Endothelial cell (in vitro differentiated cells): ENCODE data around the gene NT5DC1. TPM values are rescaled to one million over a fixed set of nuclear protein-coding genes. Genes with fewer than 3 reads are reported as not detected.

Experiments
- DNase-seq: peaks from one replicate; pipeline ENCODE4 v3.0.0; 2021; ENCODE audit warnings: low spot score
- H3K27ac Mint-ChIP-seq: one replicate; pipeline ENCODE4 v1.8.0; 2021; ENCODE audit warnings: mixed read lengths, inconsistent platforms; ENCODE audit not compliant: unreplicated experiment
- H3K27me3 Mint-ChIP-seq: one replicate; pipeline ENCODE4 v1.8.0; 2021; ENCODE audit warnings: mild to moderate bottlenecking, moderate library complexity, mixed read lengths, inconsistent platforms; ENCODE audit not compliant: unreplicated experiment
- H3K36me3 Mint-ChIP-seq: one replicate; pipeline ENCODE4 v1.8.0; 2021; ENCODE audit warnings: mild to moderate bottlenecking, low read depth, mixed read lengths, inconsistent platforms; ENCODE audit not compliant: unreplicated experiment
- H3K4me1 Mint-ChIP-seq: one replicate; pipeline ENCODE4 v1.8.0; 2021; ENCODE audit warnings: mild to moderate bottlenecking, mixed read lengths, inconsistent platforms; ENCODE audit not compliant: unreplicated experiment
- H3K4me3 Mint-ChIP-seq: one replicate; pipeline ENCODE4 v1.8.0; 2021; ENCODE audit warnings: mild to moderate bottlenecking, mixed read lengths, inconsistent platforms; ENCODE audit not compliant: unreplicated experiment
- H3K9me3 Mint-ChIP-seq: one replicate; pipeline ENCODE4 v1.8.0; 2021; ENCODE audit warnings: mixed read lengths, inconsistent platforms; ENCODE audit not compliant: unreplicated experiment
- total RNA-seq: library from RNA; stranded (reverse); fragmentation: NEBNext Ultra II Directional; extraction: Animal tissue kit (Norgen Biotek cat#: 25700); gene quantifications from one replicate; pipeline ENCODE4 v1.2.1, GENCODE V29; 2021; ENCODE audit not compliant: unreplicated experiment
- TF ChIP-seq, protein P1 (sequence below): fragments of 200-600 bp; sonication (generic); IDR thresholded peaks from one replicate; pipeline ENCODE4 v1.5.0; 2021; ENCODE audit warnings: antibody characterized with exemption; ENCODE audit not compliant: unreplicated experiment

Gene NT5DC1
- total RNA-seq, 1 donor from 2014 or later = 33.9 TPM

DNA sequence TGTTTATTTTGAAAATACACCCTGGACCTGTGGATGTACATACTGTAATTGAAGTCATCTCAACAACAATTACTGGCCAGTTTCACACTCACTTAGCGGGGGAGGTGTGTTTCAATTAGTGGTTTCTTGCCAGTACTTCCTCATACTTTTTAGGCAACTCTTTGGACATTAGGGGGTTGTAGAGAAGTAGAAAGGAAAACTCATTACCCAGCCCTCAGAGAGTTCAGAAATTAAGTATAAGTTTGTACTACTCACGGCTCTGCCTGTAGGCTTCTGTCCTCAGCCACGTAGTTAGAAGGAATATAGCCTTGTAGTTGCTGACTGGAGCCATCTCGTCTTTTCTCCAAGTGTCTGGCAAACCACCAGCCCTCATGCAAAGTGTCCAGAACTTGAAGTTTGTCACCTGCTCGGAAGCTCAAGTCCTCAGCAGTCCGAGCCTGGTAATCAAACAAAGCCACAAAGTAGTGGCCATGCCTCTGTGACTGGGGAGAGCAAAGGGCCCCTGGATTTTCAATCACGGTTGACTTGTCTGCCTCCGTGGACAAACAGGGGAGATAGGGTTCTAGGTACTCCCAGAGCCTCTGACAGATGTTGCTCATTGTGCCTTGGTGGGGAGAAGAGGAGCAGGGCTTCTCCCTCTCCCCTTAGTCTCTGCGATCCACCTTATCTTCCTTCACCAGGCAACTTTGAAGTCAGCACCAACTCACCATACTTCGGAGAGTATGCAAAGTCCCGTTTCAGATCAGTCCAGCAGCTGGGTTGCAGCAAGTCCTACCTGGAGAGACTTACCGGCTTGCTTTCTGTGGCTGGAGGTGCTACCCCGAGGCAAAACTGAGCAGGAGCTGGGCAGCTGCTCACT, 40.7 kb upstream of the NT5DC1 start:
- no peak overlapping the region for H3K4me3 Mint-ChIP-seq
- DNase-seq = no peak
- H3K27me3 Mint-ChIP-seq = no peaks in the 10 kb centered on the region
- no peak overlapping the region for H3K27ac Mint-ChIP-seq
- no peaks in the 10 kb centered on the region for H3K4me1 Mint-ChIP-seq
- no peaks in the 10 kb centered on the region for H3K36me3 Mint-ChIP-seq
- no peaks in the 10 kb centered on the region for H3K9me3 Mint-ChIP-seq
- TF ChIP-seq, protein P1, sequence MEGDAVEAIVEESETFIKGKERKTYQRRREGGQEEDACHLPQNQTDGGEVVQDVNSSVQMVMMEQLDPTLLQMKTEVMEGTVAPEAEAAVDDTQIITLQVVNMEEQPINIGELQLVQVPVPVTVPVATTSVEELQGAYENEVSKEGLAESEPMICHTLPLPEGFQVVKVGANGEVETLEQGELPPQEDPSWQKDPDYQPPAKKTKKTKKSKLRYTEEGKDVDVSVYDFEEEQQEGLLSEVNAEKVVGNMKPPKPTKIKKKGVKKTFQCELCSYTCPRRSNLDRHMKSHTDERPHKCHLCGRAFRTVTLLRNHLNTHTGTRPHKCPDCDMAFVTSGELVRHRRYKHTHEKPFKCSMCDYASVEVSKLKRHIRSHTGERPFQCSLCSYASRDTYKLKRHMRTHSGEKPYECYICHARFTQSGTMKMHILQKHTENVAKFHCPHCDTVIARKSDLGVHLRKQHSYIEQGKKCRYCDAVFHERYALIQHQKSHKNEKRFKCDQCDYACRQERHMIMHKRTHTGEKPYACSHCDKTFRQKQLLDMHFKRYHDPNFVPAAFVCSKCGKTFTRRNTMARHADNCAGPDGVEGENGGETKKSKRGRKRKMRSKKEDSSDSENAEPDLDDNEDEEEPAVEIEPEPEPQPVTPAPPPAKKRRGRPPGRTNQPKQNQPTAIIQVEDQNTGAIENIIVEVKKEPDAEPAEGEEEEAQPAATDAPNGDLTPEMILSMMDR = no peak

DNA sequence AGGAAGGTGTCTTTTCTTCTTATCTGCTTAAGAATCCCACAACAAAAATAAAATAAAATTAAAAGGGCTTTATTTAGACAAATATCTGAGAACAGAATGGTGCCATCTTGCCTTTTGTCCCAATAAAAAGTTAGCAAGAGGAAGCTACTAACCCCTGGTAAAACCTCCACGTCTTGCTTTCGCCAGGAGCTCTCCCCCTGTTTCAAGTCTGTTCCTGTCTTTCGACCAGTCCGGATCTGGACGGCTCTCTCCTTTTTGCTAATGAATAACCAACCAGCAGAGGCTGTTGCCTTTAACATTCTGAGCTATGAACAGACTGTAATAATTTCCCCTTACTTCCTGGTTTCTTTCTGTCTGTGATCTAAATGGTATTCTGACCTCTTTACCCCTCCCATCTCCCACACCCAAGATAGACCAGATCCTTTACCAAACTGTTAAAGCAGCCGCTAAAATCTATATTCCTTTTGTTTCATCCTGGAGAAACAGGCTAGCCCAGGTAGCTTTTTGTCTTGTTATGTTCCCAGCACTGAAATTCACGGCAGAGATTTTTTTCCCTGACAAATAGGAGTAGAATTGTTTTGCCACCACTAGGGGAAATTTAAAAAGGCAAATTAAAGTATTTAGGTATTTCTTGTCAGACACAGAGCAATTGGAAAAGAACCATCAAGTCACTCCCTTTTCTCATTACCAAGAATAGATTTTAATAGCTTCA, 39.9 kb upstream of the NT5DC1 start, which contains the start of gene FRK:
Gene FRK (minus strand): TSS at position 320 of the 712 bp plus-strand sequence. CDS start 580 bp downstream, outside the sequence.
- no peaks in the 10 kb centered on the region for H3K4me1 Mint-ChIP-seq
- TF ChIP-seq, protein P1 = no peak
- H3K27me3 Mint-ChIP-seq = no peaks in the 10 kb centered on the region
- no peaks in the 10 kb centered on the region for H3K9me3 Mint-ChIP-seq
- H3K27ac Mint-ChIP-seq = no peak within 1 kb of the TSS
- H3K4me3 Mint-ChIP-seq = no peak within 1 kb of the TSS
- H3K36me3 Mint-ChIP-seq = no peaks in the 10 kb centered on the region
- no peak for DNase-seq

DNA sequence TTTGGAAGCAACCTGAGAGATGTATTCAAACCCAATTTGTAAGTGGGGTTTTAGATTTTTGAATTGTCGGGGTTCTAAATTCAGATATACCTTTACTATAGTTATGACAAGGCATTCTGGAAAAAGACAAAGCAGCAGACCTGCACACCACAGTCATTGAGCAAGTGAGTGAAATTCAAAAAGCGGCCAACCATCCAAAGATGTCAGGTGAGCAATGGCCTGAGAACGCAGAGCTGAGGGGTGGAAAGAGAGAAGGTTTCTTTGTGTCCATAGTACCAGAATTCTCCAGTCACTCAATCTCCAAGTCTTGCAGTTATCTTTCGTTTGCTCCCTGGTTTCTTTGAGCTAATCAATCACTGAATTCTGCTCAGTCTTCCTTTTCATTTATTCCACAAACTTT, 38.2 kb upstream of the NT5DC1 start:
- H3K4me1 Mint-ChIP-seq = no peaks in the 10 kb centered on the region
- no peak overlapping the region for H3K27ac Mint-ChIP-seq
- no peaks in the 10 kb centered on the region for H3K9me3 Mint-ChIP-seq
- TF ChIP-seq, protein P1 = no peak
- DNase-seq = no peak
- no peak overlapping the region for H3K4me3 Mint-ChIP-seq
- no peaks in the 10 kb centered on the region for H3K36me3 Mint-ChIP-seq
- H3K27me3 Mint-ChIP-seq = no peaks in the 10 kb centered on the region

DNA sequence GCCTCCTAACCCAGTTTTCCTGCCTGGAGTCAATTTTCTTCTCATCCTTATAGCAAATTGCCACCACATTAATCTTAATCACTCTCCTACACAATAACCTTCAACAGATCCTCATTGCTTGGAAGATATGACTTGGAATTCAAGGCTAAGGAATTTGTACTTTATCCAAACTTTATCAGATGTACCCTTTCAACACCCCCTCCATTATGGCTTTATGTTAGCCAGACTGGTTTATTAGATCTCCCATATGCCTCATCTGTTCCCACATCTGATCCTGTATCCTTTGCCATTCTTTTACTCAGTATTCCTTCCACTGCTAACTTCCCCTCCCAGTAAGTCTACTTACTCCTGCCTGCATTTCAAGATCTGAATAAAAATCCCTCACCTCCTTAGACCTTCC, 36.0 kb upstream of the NT5DC1 start:
- DNase-seq = no peak
- Mint-ChIP-seq H3K27ac (no peak overlapping the region), H3K4me3 (no peak overlapping the region), H3K27me3 (no peaks in the 10 kb centered on the region), H3K36me3 (no peaks in the 10 kb centered on the region), H3K4me1 (no peaks in the 10 kb centered on the region), H3K9me3 (no peaks in the 10 kb centered on the region)
- TF ChIP-seq, protein P1 = no peak

DNA sequence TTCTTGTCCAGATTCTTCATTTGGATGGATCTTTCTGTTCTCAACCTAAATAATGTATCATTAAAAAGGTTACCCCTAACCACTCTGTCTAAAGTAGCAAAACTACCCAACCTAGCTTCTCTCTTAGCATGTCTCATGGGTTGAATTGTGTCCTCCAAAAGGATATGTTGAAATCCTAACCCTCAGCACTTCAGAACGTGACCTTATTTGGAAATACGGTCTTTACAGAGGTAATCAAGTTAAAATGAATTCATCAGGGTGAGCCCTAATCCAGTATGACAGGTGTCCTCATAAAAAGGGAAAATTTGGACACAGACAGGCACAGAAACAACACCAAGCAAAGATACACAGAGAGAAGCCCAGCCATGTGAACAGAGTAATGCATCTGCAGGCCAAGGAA, 33.9 kb upstream of the NT5DC1 start:
- H3K36me3 Mint-ChIP-seq = no peaks in the 10 kb centered on the region
- DNase-seq = no peak
- H3K9me3 Mint-ChIP-seq = no peaks in the 10 kb centered on the region
- H3K4me3 Mint-ChIP-seq = no peak overlapping the region
- no peaks in the 10 kb centered on the region for H3K4me1 Mint-ChIP-seq
- no peaks in the 10 kb centered on the region for H3K27me3 Mint-ChIP-seq
- peak overlapping the region; percentile 34 for H3K27ac Mint-ChIP-seq
- TF ChIP-seq, protein P1 = no peak
